Activated CD4-positive, alpha-beta T cell treated with anti-CD3 and anti-CD28 coated beads for 1 hour (primary cell): ENCODE data around the gene TRIP6.
A peak's percentile ranks its signal among the peaks of the same experiment; 100 is the strongest.

Source experiments
- DNase-seq: peaks from one replicate; pipeline ENCODE4 v3.0.0-alpha.2; 2020

TRIP6 gene

GRCh38 chr7:100867040-100867775 lies at the start of gene TRIP6:
TRIP6 (plus strand) TSS chr7:100867387; CDS start chr7:100867498, 111 bp downstream.
- peak; percentile 29 for DNase-seq

GRCh38 chr7:100818366-100818765 lies 48.8 kb upstream of the TRIP6 start:
- DNase-seq: no peak

GRCh38 chr7:100818825-100819224 lies 48.4 kb upstream of the TRIP6 start:
- DNase-seq: no peak

GRCh38 chr7:100819586-100819985 lies 47.6 kb upstream of the TRIP6 start:
- no peak for DNase-seq

GRCh38 chr7:100822236-100823139 lies 44.7 kb upstream of the TRIP6 start:
- no peak for DNase-seq

GRCh38 chr7:100823140-100823525 lies 44.1 kb upstream of the TRIP6 start:
- DNase-seq: no peak

GRCh38 chr7:100823534-100823933 lies 43.7 kb upstream of the TRIP6 start:
- no peak for DNase-seq

GRCh38 chr7:100824499-100825214 lies 42.5 kb upstream of the TRIP6 start:
- no peak for DNase-seq

GRCh38 chr7:100825215-100825671 lies 41.9 kb upstream of the TRIP6 start:
- DNase-seq: no peak

GRCh38 chr7:100825751-100826513 lies 41.3 kb upstream of the TRIP6 start:
- DNase-seq: no peak

GRCh38 chr7:100826514-100827329 lies 40.5 kb upstream of the TRIP6 start:
- no peak for DNase-seq

- no peak for DNase-seq
Measured at GRCh38 chr7:100827330-100828226, 39.6 kb upstream of the TRIP6 start, which contains the start of gene EPHB4. EPHB4 (minus strand) TSS chr7:100827523; CDS start chr7:100827030, 493 bp downstream.

GRCh38 chr7:100829150-100829716 lies 38.0 kb upstream of the TRIP6 start:
- DNase-seq: no peak

- no peak for DNase-seq
Measured at GRCh38 chr7:100830396-100830795, 36.8 kb upstream of the TRIP6 start.

- DNase-seq: no peak
Measured at GRCh38 chr7:100832281-100832633, 34.9 kb upstream of the TRIP6 start.

- no peak for DNase-seq
Measured at GRCh38 chr7:100835903-100836811, 31.0 kb upstream of the TRIP6 start.

- DNase-seq: no peak
Measured at GRCh38 chr7:100836812-100837098, 30.4 kb upstream of the TRIP6 start.

- peak; percentile 65 for DNase-seq
Measured at GRCh38 chr7:100837099-100837836, 29.9 kb upstream of the TRIP6 start.
